ENCODE measurements around the gene ATRIP. TPM values are rescaled to one million over a fixed set of nuclear protein-coding genes. Genes with fewer than 3 reads are reported as not detected.

Gene ATRIP
- total RNA-seq, 2 donors from 2014 or later, result 11.7 to 16.1 TPM

- Histone ChIP-seq H3K27ac (ENCODE audit: low read depth, low read length) (peak overlapping the region; percentile 100), H3K4me3 (ENCODE audit: low read length) (no peak overlapping the region), H3K4me1 (ENCODE audit: control insufficient read depth, insufficient read depth, low read length) (peaks cover 7% of the 10 kb centered on the region), H3K9ac (ENCODE audit: extremely low read depth, low read length, poor library complexity, severe bottlenecking) (no peak overlapping the region), H3K27me3 (ENCODE audit: control insufficient read depth, insufficient read depth, low read length, poor library complexity, severe bottlenecking) (no peaks in the 10 kb centered on the region), H3K9me3 (ENCODE audit: control insufficient read depth, low read length) (no peaks in the 10 kb centered on the region), H3K36me3 (ENCODE audit: control insufficient read depth, insufficient read depth, low read length) (peaks cover 26% of the 10 kb centered on the region)
- WGBS, 2 experiments (ENCODE audit: insufficient coverage in 1 of 2, insufficient read length in 1 of 2), result 95% methylated on average over 9 of the region's 9 CpGs
- peak; percentile 43 for DNase-seq
- Mint-ChIP-seq H3K9me3 (no peaks in the 10 kb centered on the region), H3K4me3 (no peak overlapping the region), H3K27me3 (ENCODE audit: insufficient read depth) (no peaks in the 10 kb centered on the region), H3K4me1 (peaks cover 16% of the 10 kb centered on the region), H3K36me3 (ENCODE audit: low read depth) (peaks cover 27% of the 10 kb centered on the region), H3K27ac (peak overlapping the region; percentile 98)
- no peak for TF ChIP-seq CTCF (conservative IDR thresholded peaks at IDR 0.05)
These were observed 20.5 kb downstream of the ATRIP start for GRCh38 chr3:48467110-48467454.

GRCh38 chr3:48467473-48468267 lies 21.1 kb downstream of the ATRIP start:
- Histone ChIP-seq H3K4me1 (ENCODE audit: control insufficient read depth, insufficient read depth, low read length) (peaks cover 7% of the 10 kb centered on the region), H3K27ac (ENCODE audit: low read depth, low read length) (peak overlapping the region; percentile 100), H3K9ac (ENCODE audit: extremely low read depth, low read length, poor library complexity, severe bottlenecking) (no peak overlapping the region), H3K9me3 (ENCODE audit: control insufficient read depth, low read length) (no peaks in the 10 kb centered on the region), H3K36me3 (ENCODE audit: control insufficient read depth, insufficient read depth, low read length) (peaks cover 26% of the 10 kb centered on the region), H3K27me3 (ENCODE audit: control insufficient read depth, insufficient read depth, low read length, poor library complexity, severe bottlenecking) (no peaks in the 10 kb centered on the region), H3K4me3 (ENCODE audit: low read length) (no peak overlapping the region)
- DNase-seq, result no peak
- peaks cover 27% of the 10 kb centered on the region for H3K36me3 Mint-ChIP-seq (ENCODE audit: low read depth)
- peak overlapping the region; percentile 30 for H3K27ac Mint-ChIP-seq
- TF ChIP-seq CTCF (conservative IDR thresholded peaks at IDR 0.05), result no peak
- H3K27me3 Mint-ChIP-seq (ENCODE audit: insufficient read depth), result no peaks in the 10 kb centered on the region
- H3K4me3 Mint-ChIP-seq, result no peak overlapping the region
- 81 to 95% methylated on average over 3 to 7 of the region's 7 CpGs for WGBS, 2 experiments (ENCODE audit: insufficient coverage in 1 of 2, insufficient read length in 1 of 2)
- H3K9me3 Mint-ChIP-seq, result no peaks in the 10 kb centered on the region
- H3K4me1 Mint-ChIP-seq, result peaks cover 16% of the 10 kb centered on the region

- Histone ChIP-seq H3K27me3 (ENCODE audit: control insufficient read depth, insufficient read depth, low read length, poor library complexity, severe bottlenecking) (no peaks in the 10 kb centered on the region), H3K36me3 (ENCODE audit: control insufficient read depth, insufficient read depth, low read length) (peaks cover 26% of the 10 kb centered on the region), H3K9me3 (ENCODE audit: control insufficient read depth, low read length) (no peaks in the 10 kb centered on the region), H3K4me1 (ENCODE audit: control insufficient read depth, insufficient read depth, low read length) (peaks cover 8% of the 10 kb centered on the region), H3K4me3 (ENCODE audit: low read length) (no peak overlapping the region), H3K9ac (ENCODE audit: extremely low read depth, low read length, poor library complexity, severe bottlenecking) (no peak overlapping the region), H3K27ac (ENCODE audit: low read depth, low read length) (no peak overlapping the region)
- no peak overlapping the region for H3K4me3 Mint-ChIP-seq
- peaks cover 27% of the 10 kb centered on the region for H3K36me3 Mint-ChIP-seq (ENCODE audit: low read depth)
- H3K9me3 Mint-ChIP-seq, result no peaks in the 10 kb centered on the region
- peak overlapping the region; percentile 39 for H3K27ac Mint-ChIP-seq
- no peak for DNase-seq
- TF ChIP-seq CTCF (conservative IDR thresholded peaks at IDR 0.05), result no peak
- H3K4me1 Mint-ChIP-seq, result peaks cover 17% of the 10 kb centered on the region
- WGBS, 2 experiments (ENCODE audit: insufficient coverage in 1 of 2, insufficient read length in 1 of 2), result 93 to 97% methylated on average over 6 to 8 of the region's 8 CpGs
- no peaks in the 10 kb centered on the region for H3K27me3 Mint-ChIP-seq (ENCODE audit: insufficient read depth)
These were observed 21.8 kb downstream of the ATRIP start for GRCh38 chr3:48468329-48468731.
